Measurements from ENCODE around the gene RMDN3.
A peak's percentile ranks its signal among the peaks of the same experiment; 100 is the strongest.

The RMDN3 gene

GRCh38 chr15:40722354-40722753 is 32.7 kb downstream of the RMDN3 start:
- no peak for DNase-seq (ENCODE audit: extremely low read depth, insufficient read length)
- no peak for TF ChIP-seq CTCF (IDR thresholded peaks at IDR 0.05; ENCODE audit: insufficient read depth, low read length, poor library complexity, severe bottlenecking)
- Histone ChIP-seq H3K27me3 (replicated peaks; ENCODE audit: control insufficient read depth, insufficient read depth, low read length) (no peaks in the 10 kb centered on the region), H3K36me3 (ENCODE audit: control insufficient read depth, insufficient read depth, low read length) (no peaks in the 10 kb centered on the region), H3K4me3 (replicated peaks; ENCODE audit: low read depth, low read length) (no peak overlapping the region)

- no peak for TF ChIP-seq CTCF (IDR thresholded peaks at IDR 0.05; ENCODE audit: insufficient read depth, low read length, poor library complexity, severe bottlenecking)
- H3K36me3 ChIP-seq (ENCODE audit: control insufficient read depth, insufficient read depth, low read length): no peaks in the 10 kb centered on the region
Observed at GRCh38 chr15:40721701-40722100, 33.4 kb downstream of the RMDN3 start.

GRCh38 chr15:40716165-40716564 is 38.9 kb downstream of the RMDN3 start:
- H3K36me3 ChIP-seq (ENCODE audit: control insufficient read depth, insufficient read depth, low read length): peaks cover 2% of the 10 kb centered on the region
- DNase-seq (ENCODE audit: extremely low read depth, insufficient read length): no peak

More at GRCh38 chr15:40721701-40722100, 33.4 kb downstream of the RMDN3 start:
- no peak for DNase-seq (ENCODE audit: extremely low read depth, insufficient read length)
- Histone ChIP-seq H3K4me3 (replicated peaks; ENCODE audit: low read depth, low read length) (no peak overlapping the region), H3K27me3 (replicated peaks; ENCODE audit: control insufficient read depth, insufficient read depth, low read length) (no peaks in the 10 kb centered on the region)

GRCh38 chr15:40714144-40714543 is 40.9 kb downstream of the RMDN3 start:
- H3K27me3 ChIP-seq (replicated peaks; ENCODE audit: control insufficient read depth, insufficient read depth, low read length): no peaks in the 10 kb centered on the region
- no peak for TF ChIP-seq CTCF (IDR thresholded peaks at IDR 0.05; ENCODE audit: insufficient read depth, low read length, poor library complexity, severe bottlenecking)
- H3K4me3 ChIP-seq (replicated peaks; ENCODE audit: low read depth, low read length): no peak overlapping the region
- H3K36me3 ChIP-seq (ENCODE audit: control insufficient read depth, insufficient read depth, low read length): peaks cover 5% of the 10 kb centered on the region
- DNase-seq (ENCODE audit: extremely low read depth, insufficient read length): no peak

More at GRCh38 chr15:40716165-40716564, 38.9 kb downstream of the RMDN3 start:
- no peak for TF ChIP-seq CTCF (IDR thresholded peaks at IDR 0.05; ENCODE audit: insufficient read depth, low read length, poor library complexity, severe bottlenecking)
- H3K4me3 ChIP-seq (replicated peaks; ENCODE audit: low read depth, low read length): no peak overlapping the region
- H3K27me3 ChIP-seq (replicated peaks; ENCODE audit: control insufficient read depth, insufficient read depth, low read length): no peaks in the 10 kb centered on the region

GRCh38 chr15:40706121-40706520 is 48.9 kb downstream of the RMDN3 start:
- peaks cover 5% of the 10 kb centered on the region for H3K36me3 ChIP-seq (ENCODE audit: control insufficient read depth, insufficient read depth, low read length)
- no peak for TF ChIP-seq CTCF (IDR thresholded peaks at IDR 0.05; ENCODE audit: insufficient read depth, low read length, poor library complexity, severe bottlenecking)
- H3K27me3 ChIP-seq (replicated peaks; ENCODE audit: control insufficient read depth, insufficient read depth, low read length): no peaks in the 10 kb centered on the region
- H3K4me3 ChIP-seq (replicated peaks; ENCODE audit: low read depth, low read length): no peak overlapping the region
- no peak for DNase-seq (ENCODE audit: extremely low read depth, insufficient read length)

- H3K36me3 ChIP-seq (ENCODE audit: control insufficient read depth, insufficient read depth, low read length): peaks cover 7% of the 10 kb centered on the region
- no peak overlapping the region for H3K4me3 ChIP-seq (replicated peaks; ENCODE audit: low read depth, low read length)
- TF ChIP-seq CTCF (IDR thresholded peaks at IDR 0.05; ENCODE audit: insufficient read depth, low read length, poor library complexity, severe bottlenecking): peak; percentile 31
- H3K27me3 ChIP-seq (replicated peaks; ENCODE audit: control insufficient read depth, insufficient read depth, low read length): no peaks in the 10 kb centered on the region
- DNase-seq (ENCODE audit: extremely low read depth, insufficient read length): no peak
Observed at GRCh38 chr15:40702077-40702476, 53.0 kb downstream of the RMDN3 start.

Data from GM06990 (cell line).